GM12878 (cell line): ENCODE data around the gene CNTNAP2. TPM values are rescaled to one million over a fixed set of nuclear protein-coding genes. Genes with fewer than 3 reads are reported as not detected.

Experiments used
- ATAC-seq: fragments of 200-7000 bp; cut with Tn5 transposase; 3 replicates; pipeline ENCODE4 v1.9.1; 2020; ENCODE audit warnings: mild to moderate bottlenecking, moderate library complexity
- BruUV-seq: library from RNA; stranded (reverse); fragments of 400-500 nt; replicated peaks from 2 replicates; lab custom pipeline; 2021; lab: Mats Ljungman, UMichigan
- CTCF ChIA-PET: fragments of 300-600 bp; sonication (Branson Sonifier 250); formaldehyde crosslinking; extraction: SDS; loops from one replicate; lab custom pipeline; 2021; ENCODE audit warnings: inconsistent platforms; lab: Yijun Ruan, JAX
- POLR2A ChIA-PET: fragments of 350-600 bp; formaldehyde crosslinking; extraction: SDS; loops from one replicate; lab custom pipeline; 2021; ENCODE audit warnings: inconsistent platforms; lab: Charles Lee
- RAD21 ChIA-PET: fragments of 300-600 bp; sonication (Branson Sonifier 250); formaldehyde crosslinking; loops from one replicate; lab custom pipeline; 2023; ENCODE audit warnings: antibody characterized with exemption; ENCODE audit not compliant: unreplicated experiment; lab: Charles Lee
- SMC1A ChIA-PET: fragments of 300-600 bp; sonication (Branson Sonifier 250); formaldehyde crosslinking; loops from one replicate; lab custom pipeline; 2023; ENCODE audit not compliant: unreplicated experiment, uncharacterized antibody; lab: Charles Lee
- DNase-seq: peaks from one replicate; pipeline ENCODE4 v3.0.0-alpha.2; 2011; ENCODE audit warnings: low read depth, low spot score
- FAIRE-seq: peaks from 3 replicates; lab custom pipeline; 2011; peaks lifted over from hg19 to GRCh38; lab: Jason Lieb, UNC
- H2AFZ ChIP-seq: 2 replicates; pipeline ENCODE4 v1.6.0; 2011; ENCODE audit warnings: low read depth, low read length, control low read depth; ENCODE audit not compliant: control insufficient read depth
- H3K27ac ChIP-seq: 2 replicates; pipeline ENCODE4 v1.5.1; 2011; ENCODE audit warnings: control low read depth; ENCODE audit not compliant: control insufficient read depth, insufficient read depth
- H3K27me3 ChIP-seq, 2 experiments: replicated peaks in 1 of 2; 2 replicates each; pipeline versions ENCODE4 v1.6.0 to v1.6.1; 2011; ENCODE audit warnings: low read length in 1 of 2; ENCODE audit not compliant: control insufficient read depth in 2 of 2, insufficient read depth in 2 of 2
- H3K36me3 ChIP-seq, 2 experiments: 2 replicates each; pipeline ENCODE4 v1.5.1; 2011; ENCODE audit warnings: low read length in 1 of 2; ENCODE audit not compliant: control insufficient read depth in 2 of 2, insufficient read depth in 2 of 2
- H3K4me1 ChIP-seq: 2 replicates; pipeline ENCODE4 v1.6.1; 2011; ENCODE audit warnings: mild to moderate bottlenecking, low read length, moderate library complexity, mixed read lengths; ENCODE audit not compliant: control insufficient read depth, insufficient read depth
- H3K4me2 ChIP-seq: 2 replicates; pipeline ENCODE4 v1.6.0; 2011; ENCODE audit warnings: control low read depth; ENCODE audit not compliant: control insufficient read depth, insufficient read depth
- H3K4me3 ChIP-seq: fragments of 200-600 bp; sonication (generic); 2 replicates; pipeline ENCODE4 v1.5.1; 2016
- H3K79me2 ChIP-seq: 2 replicates; pipeline ENCODE4 v1.6.0; 2011; ENCODE audit warnings: low read length; ENCODE audit not compliant: control insufficient read depth, insufficient read depth
- H3K9ac ChIP-seq: 2 replicates; pipeline ENCODE4 v1.8.0; 2011; ENCODE audit warnings: low read length, control low read depth, mixed read lengths; ENCODE audit not compliant: control insufficient read depth, insufficient read depth
- H3K9me3 ChIP-seq: replicated peaks from 3 replicates; pipeline ENCODE4 v1.5.1; 2011; ENCODE audit warnings: mild to moderate bottlenecking, low read length; ENCODE audit not compliant: control insufficient read depth, insufficient read depth
- H4K20me1 ChIP-seq: 2 replicates; pipeline ENCODE4 v1.6.0; 2011; ENCODE audit not compliant: control insufficient read depth, insufficient read depth
- ASH2L ChIP-seq: fragments of 300-600, 200-600 bp; sonication (generic); IDR thresholded peaks from 2 replicates; pipeline ENCODE4 v1.6.1; 2017; ENCODE audit warnings: low read depth, mild to moderate bottlenecking, borderline replicate concordance
- ATF7 ChIP-seq: fragments of 450-650 bp; IDR thresholded peaks from 2 replicates; pipeline ENCODE4 v1.6.1; 2016; ENCODE audit warnings: low read depth, mild to moderate bottlenecking
- CBFB ChIP-seq: IDR thresholded peaks from 2 replicates; pipeline ENCODE4 v1.6.1; 2016; ENCODE audit warnings: antibody characterized with exemption, low read depth
- CBX5 ChIP-seq: sonication (generic); IDR thresholded peaks from 2 replicates; pipeline ENCODE4 v1.6.1; 2016; ENCODE audit warnings: low read depth, moderate library complexity, mild to moderate bottlenecking, inconsistent platforms
- KDM1A ChIP-seq: fragments of 200-600 bp; sonication (generic); IDR thresholded peaks from 2 replicates; pipeline ENCODE4 v1.6.1; 2016; ENCODE audit warnings: borderline replicate concordance
- KLF5 ChIP-seq: fragments of 450-650 bp; IDR thresholded peaks from 2 replicates; pipeline ENCODE4 v1.6.1; 2014; ENCODE audit warnings: mild to moderate bottlenecking; ENCODE audit not compliant: partially characterized antibody
- NBN ChIP-seq: fragments of 450-650 bp; IDR thresholded peaks from 2 replicates; pipeline ENCODE4 v1.6.1; 2016
- NRF1 ChIP-seq: conservative IDR thresholded peaks from 2 replicates; pipeline ENCODE4 v1.6.1; 2011; ENCODE audit warnings: mild to moderate bottlenecking, low read depth, low read length, improper control_type of control experiment
- POLR2AphosphoS2 ChIP-seq: IDR thresholded peaks from 2 replicates; pipeline ENCODE4 v1.6.1; 2011; ENCODE audit warnings: low read depth, mild to moderate bottlenecking, low read length, improper control_type of control experiment, moderate library complexity
- POU2F2 ChIP-seq: IDR thresholded peaks from 3 replicates; pipeline ENCODE4 v1.6.1; 2011; ENCODE audit warnings: low read depth, mild to moderate bottlenecking, low read length, borderline replicate concordance
- STAT3 ChIP-seq: IDR thresholded peaks from 2 replicates; pipeline ENCODE4 v1.6.1; 2011; ENCODE audit warnings: low read depth, low read length, improper control_type of control experiment
- WRNIP1 ChIP-seq: IDR thresholded peaks from 2 replicates; pipeline ENCODE4 v1.6.1; 2011; ENCODE audit warnings: low read depth, low read length, improper control_type of control experiment, borderline replicate concordance
- YY1 ChIP-seq: IDR thresholded peaks from 2 replicates; pipeline ENCODE4 v1.6.1; 2011; ENCODE audit warnings: low read depth, mild to moderate bottlenecking, low read length
- ZNF384 ChIP-seq: IDR thresholded peaks from 2 replicates; pipeline ENCODE4 v1.6.1; 2012; ENCODE audit warnings: low read depth, mild to moderate bottlenecking, low read length, improper control_type of control experiment, borderline replicate concordance
- WGBS: methylation state at CpG from one replicate; pipeline ENCODE4 v1.1.6; 2016; ENCODE audit warnings: low lambda C conversion rate; ENCODE audit not compliant: insufficient replicate concordance, insufficient coverage; ENCODE audit errors: missing lambda C conversion rate; 5-methylcytosine and 5-hydroxymethylcytosine counted together
- in situ Hi-C: fragments of 300-500 bp; cut with MboI; formaldehyde crosslinking; loops from 9 replicates; pipeline ENCODE4 v1.14.3; 2018; ENCODE audit warnings: mixed read lengths
- intact Hi-C: fragments of 100-400 bp; cut with micrococcal nuclease; formaldehyde crosslinking; loops from one replicate; pipeline ENCODE4 v1.14.2; 2022; ENCODE audit not compliant: unreplicated experiment
- polyA plus RNA-seq, 11 experiments: library from polyadenylated mRNA; depleted of rRNA in 4 of 11; unstranded in 6 of 11; stranded (reverse) in 5 of 11; fragments of >200 nt; fragmentation: Nextera tagmentation in 4 of 11; fragmentation: Illumina TruSeq in 1 of 11; extraction: Ambion mirVana in 4 of 11; extraction: Trizol in 1 of 11; gene quantifications; 1 replicate in 1 of 11; 2 replicates in 10 of 11; pipeline versions ENCODE4 v1.2.1 to v1.2.3, GENCODE V29; 2011 to 2016; ENCODE audit warnings: inconsistent platforms in 2 of 11, missing spikeins in 2 of 11, low read depth in 1 of 11
- total RNA-seq, 4 experiments: library from RNA; depleted of rRNA in 3 of 4; stranded (reverse); fragments of >200 nt in 3 of 4; fragmentation: Illumina TruSeq in 1 of 4; extraction: Trizol in 1 of 4; gene quantifications; 2 replicates each; pipeline versions ENCODE4 v1.2.1 to v1.2.3, GENCODE V29; 2013 to 2021
- TF ChIP-seq, protein P1 (sequence below): fragments of 450-650 bp; IDR thresholded peaks from 2 replicates; pipeline ENCODE4 v1.6.1; 2017; ENCODE audit warnings: low read depth, mild to moderate bottlenecking, moderate library complexity
- TF ChIP-seq, protein P2 (sequence below): fragments of 450-650 bp; IDR thresholded peaks from 2 replicates; pipeline ENCODE4 v1.6.1; 2016; ENCODE audit warnings: mild to moderate bottlenecking
- TF ChIP-seq, protein P3 (sequence below): IDR thresholded peaks from 2 replicates; pipeline ENCODE4 v1.6.1; 2011; ENCODE audit warnings: mild to moderate bottlenecking, low read depth, low read length, moderate library complexity; ENCODE audit not compliant: insufficient replicate concordance
- TF ChIP-seq, protein P4 (sequence below), 3 experiments: IDR thresholded peaks in 2 of 3; conservative IDR thresholded peaks in 1 of 3; 2 replicates each; pipeline ENCODE4 v1.5.1; 2011; ENCODE audit warnings: low read depth in 3 of 3, low read length in 3 of 3, mild to moderate bottlenecking in 3 of 3, control low read depth in 2 of 3, moderate library complexity in 2 of 3, inconsistent platforms in 1 of 3, mixed read lengths in 1 of 3; ENCODE audit not compliant: control insufficient read depth in 2 of 3, insufficient read depth in 1 of 3; ENCODE audit errors: extremely low read depth in 1 of 3

CNTNAP2 gene
- total and polyA plus RNA-seq, 10 of the 15 experiments (the other 5 are each of a cell fraction or from before 2014, with no cell fraction given), result 0.03 to 0.08 (median 0.03) TPM; not detected in 7

DNA sequence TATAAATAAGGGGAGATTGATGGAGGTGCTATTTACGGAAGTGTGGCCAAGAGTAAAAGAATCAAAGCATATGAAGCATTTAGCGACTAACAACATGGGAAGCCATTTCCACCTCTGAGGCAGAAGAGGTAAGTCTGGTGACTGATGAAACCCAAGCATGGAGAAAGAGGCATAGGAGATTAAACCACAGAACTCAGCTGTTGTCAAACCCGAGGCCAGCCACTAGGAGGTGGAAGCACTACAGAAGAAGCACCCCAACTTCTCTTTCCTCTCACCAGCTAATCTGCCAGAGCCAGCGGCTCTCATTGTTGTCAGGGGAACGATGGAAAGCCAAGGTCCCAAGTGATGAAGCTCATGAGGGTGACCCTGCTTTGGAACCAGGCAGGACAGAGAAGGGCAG is 19.6 kb upstream of the CNTNAP2 start:
- ATAC-seq (no peak), DNase-seq (no peak), FAIRE-seq (no peak)
- ChIA-PET RAD21 (no interaction called here), SMC1A (interaction anchor here (0.8 kb wide), 1 partner anchor 24 kb away, joined by 3 read pairs; no protein-coding TSS in a partner anchor), CTCF (no interaction called here), POLR2A (no interaction called here)
- no peaks in the 10 kb centered on the region for H3K36me3 ChIP-seq
- H3K4me1 ChIP-seq, result no peaks in the 10 kb centered on the region
- H3K27ac ChIP-seq, result no peak overlapping the region
- H2AFZ ChIP-seq, result no peak overlapping the region
- H3K9ac ChIP-seq, result no peak overlapping the region
- no peak overlapping the region for H3K4me2 ChIP-seq
- H3K4me3 ChIP-seq, result no peak overlapping the region
- H4K20me1 ChIP-seq, result no peaks in the 10 kb centered on the region
- BruUV-seq, result no TSS peak
- 8% methylated on average over 5 of the region's 5 CpGs for WGBS
- H3K79me2 ChIP-seq, result no peaks in the 10 kb centered on the region
- no peak for TF ChIP-seq ATF7
- TF ChIP-seq NRF1, result no peak
- no peak for TF ChIP-seq POLR2AphosphoS2
- TF ChIP-seq, protein P1, sequence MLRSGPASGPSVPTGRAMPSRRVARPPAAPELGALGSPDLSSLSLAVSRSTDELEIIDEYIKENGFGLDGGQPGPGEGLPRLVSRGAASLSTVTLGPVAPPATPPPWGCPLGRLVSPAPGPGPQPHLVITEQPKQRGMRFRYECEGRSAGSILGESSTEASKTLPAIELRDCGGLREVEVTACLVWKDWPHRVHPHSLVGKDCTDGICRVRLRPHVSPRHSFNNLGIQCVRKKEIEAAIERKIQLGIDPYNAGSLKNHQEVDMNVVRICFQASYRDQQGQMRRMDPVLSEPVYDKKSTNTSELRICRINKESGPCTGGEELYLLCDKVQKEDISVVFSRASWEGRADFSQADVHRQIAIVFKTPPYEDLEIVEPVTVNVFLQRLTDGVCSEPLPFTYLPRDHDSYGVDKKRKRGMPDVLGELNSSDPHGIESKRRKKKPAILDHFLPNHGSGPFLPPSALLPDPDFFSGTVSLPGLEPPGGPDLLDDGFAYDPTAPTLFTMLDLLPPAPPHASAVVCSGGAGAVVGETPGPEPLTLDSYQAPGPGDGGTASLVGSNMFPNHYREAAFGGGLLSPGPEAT, result no peak
- no peak for TF ChIP-seq KDM1A
- TF ChIP-seq, protein P2, sequence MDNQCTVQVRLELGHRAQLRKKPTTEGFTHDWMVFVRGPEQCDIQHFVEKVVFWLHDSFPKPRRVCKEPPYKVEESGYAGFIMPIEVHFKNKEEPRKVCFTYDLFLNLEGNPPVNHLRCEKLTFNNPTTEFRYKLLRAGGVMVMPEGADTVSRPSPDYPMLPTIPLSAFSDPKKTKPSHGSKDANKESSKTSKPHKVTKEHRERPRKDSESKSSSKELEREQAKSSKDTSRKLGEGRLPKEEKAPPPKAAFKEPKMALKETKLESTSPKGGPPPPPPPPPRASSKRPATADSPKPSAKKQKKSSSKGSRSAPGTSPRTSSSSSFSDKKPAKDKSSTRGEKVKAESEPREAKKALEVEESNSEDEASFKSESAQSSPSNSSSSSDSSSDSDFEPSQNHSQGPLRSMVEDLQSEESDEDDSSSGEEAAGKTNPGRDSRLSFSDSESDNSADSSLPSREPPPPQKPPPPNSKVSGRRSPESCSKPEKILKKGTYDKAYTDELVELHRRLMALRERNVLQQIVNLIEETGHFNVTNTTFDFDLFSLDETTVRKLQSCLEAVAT, result no peak
- TF ChIP-seq NBN, result no peak
- TF ChIP-seq KLF5, result no peak
- TF ChIP-seq STAT3, result no peak
- TF ChIP-seq ASH2L, result no peak
- TF ChIP-seq, protein P3, sequence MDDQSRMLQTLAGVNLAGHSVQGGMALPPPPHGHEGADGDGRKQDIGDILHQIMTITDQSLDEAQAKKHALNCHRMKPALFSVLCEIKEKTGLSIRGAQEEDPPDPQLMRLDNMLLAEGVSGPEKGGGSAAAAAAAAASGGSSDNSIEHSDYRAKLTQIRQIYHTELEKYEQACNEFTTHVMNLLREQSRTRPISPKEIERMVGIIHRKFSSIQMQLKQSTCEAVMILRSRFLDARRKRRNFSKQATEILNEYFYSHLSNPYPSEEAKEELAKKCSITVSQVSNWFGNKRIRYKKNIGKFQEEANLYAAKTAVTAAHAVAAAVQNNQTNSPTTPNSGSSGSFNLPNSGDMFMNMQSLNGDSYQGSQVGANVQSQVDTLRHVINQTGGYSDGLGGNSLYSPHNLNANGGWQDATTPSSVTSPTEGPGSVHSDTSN, result no peak
- TF ChIP-seq CBX5, result no peak
- TF ChIP-seq ZNF384, result no peak
- TF ChIP-seq WRNIP1, result no peak
- TF ChIP-seq, protein P4, sequence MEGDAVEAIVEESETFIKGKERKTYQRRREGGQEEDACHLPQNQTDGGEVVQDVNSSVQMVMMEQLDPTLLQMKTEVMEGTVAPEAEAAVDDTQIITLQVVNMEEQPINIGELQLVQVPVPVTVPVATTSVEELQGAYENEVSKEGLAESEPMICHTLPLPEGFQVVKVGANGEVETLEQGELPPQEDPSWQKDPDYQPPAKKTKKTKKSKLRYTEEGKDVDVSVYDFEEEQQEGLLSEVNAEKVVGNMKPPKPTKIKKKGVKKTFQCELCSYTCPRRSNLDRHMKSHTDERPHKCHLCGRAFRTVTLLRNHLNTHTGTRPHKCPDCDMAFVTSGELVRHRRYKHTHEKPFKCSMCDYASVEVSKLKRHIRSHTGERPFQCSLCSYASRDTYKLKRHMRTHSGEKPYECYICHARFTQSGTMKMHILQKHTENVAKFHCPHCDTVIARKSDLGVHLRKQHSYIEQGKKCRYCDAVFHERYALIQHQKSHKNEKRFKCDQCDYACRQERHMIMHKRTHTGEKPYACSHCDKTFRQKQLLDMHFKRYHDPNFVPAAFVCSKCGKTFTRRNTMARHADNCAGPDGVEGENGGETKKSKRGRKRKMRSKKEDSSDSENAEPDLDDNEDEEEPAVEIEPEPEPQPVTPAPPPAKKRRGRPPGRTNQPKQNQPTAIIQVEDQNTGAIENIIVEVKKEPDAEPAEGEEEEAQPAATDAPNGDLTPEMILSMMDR (IDR thresholded peaks at IDR 0.05 in 2 of 3, conservative IDR thresholded peaks at IDR 0.05 in 1 of 3; ENCODE audit: control insufficient read depth in 2 of 3, extremely low read depth in 1 of 3, insufficient read depth in 1 of 3, low read depth in 3 of 3, low read length in 3 of 3), result no peak
- no peak for TF ChIP-seq CBFB
- TF ChIP-seq POU2F2, result no peak
- TF ChIP-seq YY1, result no peak
- no peaks in the 10 kb centered on the region for H3K27me3 ChIP-seq
- in situ Hi-C loops, result loop anchor here (25.0 kb wide), 1 partner anchor 1360 kb away; no protein-coding TSS in a partner anchor
- no peaks in the 10 kb centered on the region for H3K9me3 ChIP-seq
- intact Hi-C loops, result no loop called here
